Lower lobe of right lung (tissue), 2 donors: ENCODE data around the gene LAMA4. TPM values are rescaled to one million over a fixed set of nuclear protein-coding genes. Genes with fewer than 3 reads are reported as not detected.

Source experiments
- ATAC-seq, 2 donors: fragments of 200-7000 bp; cut with Tn5 transposase; one replicate each; pipeline ENCODE4 v1.9.1; 2020 to 2022; ENCODE audit warnings: mild to moderate bottlenecking in 2 of 2, moderate library complexity in 2 of 2
- DNase-seq: peaks from one replicate; pipeline ENCODE4 v3.0.0-alpha.2; 2020
- H3K27ac ChIP-seq: fragments of 200-600 bp; one replicate; pipeline ENCODE4 v1.8.0; 2022
- H3K27me3 ChIP-seq: fragments of 200-600 bp; one replicate; pipeline ENCODE4 v1.8.0; 2022; ENCODE audit warnings: low read depth
- H3K36me3 ChIP-seq: fragments of 200-600 bp; one replicate; pipeline ENCODE4 v1.8.0; 2022; ENCODE audit warnings: mild to moderate bottlenecking
- H3K4me1 ChIP-seq: fragments of 200-600 bp; one replicate; pipeline ENCODE4 v1.8.0; 2022
- H3K4me3 ChIP-seq: fragments of 200-600 bp; one replicate; pipeline ENCODE4 v1.8.0; 2022; ENCODE audit warnings: mild to moderate bottlenecking
- H3K9me3 ChIP-seq: fragments of 200-600 bp; one replicate; pipeline ENCODE4 v1.8.0; 2022
- CTCF ChIP-seq: fragments of 200-600 bp; IDR thresholded peaks from one replicate; pipeline ENCODE4 v1.8.0; 2022; ENCODE audit warnings: antibody characterized with exemption, mild to moderate bottlenecking
- intact Hi-C: fragments of 100-400 bp; cut with DNase I; formaldehyde crosslinking; loops from one replicate; pipeline ENCODE4 v1.11.0; 2022
- total RNA-seq: library from RNA; stranded (reverse); fragmentation: NEBNext Ultra II Directional; extraction: Animal tissue kit (Norgen Biotek cat#: 25700); gene quantifications from one replicate; pipeline ENCODE4 v1.2.1, GENCODE V29; 2021
- donor health status: DM: no; HTN: yes; CAD: no; lungs with severe emphysema.

Gene LAMA4
- total RNA-seq, 1 donor from 2014 or later, result 91.2 TPM

- H3K27me3 ChIP-seq, result no peaks in the 10 kb centered on the region
- no peak for DNase-seq
- no peaks in the 10 kb centered on the region for H3K9me3 ChIP-seq
- no peak overlapping the region for H3K27ac ChIP-seq
- no peak for TF ChIP-seq CTCF
- no peaks in the 10 kb centered on the region for H3K4me1 ChIP-seq
- no peak overlapping the region for H3K4me3 ChIP-seq
- H3K36me3 ChIP-seq, result peaks cover 72% of the 10 kb centered on the region
- intact Hi-C loops, result no loop called here
- peak in 1 of 2 donors; percentile 39 for ATAC-seq
These were observed 109.2 kb downstream of the LAMA4 start for GRCh38 chr6:112145080-112145573.

- Histone ChIP-seq H3K27ac (no peak overlapping the region), H3K4me1 (no peaks in the 10 kb centered on the region), H3K4me3 (no peak overlapping the region), H3K9me3 (no peaks in the 10 kb centered on the region), H3K36me3 (peaks cover 78% of the 10 kb centered on the region), H3K27me3 (no peaks in the 10 kb centered on the region)
- intact Hi-C loops, result no loop called here
- TF ChIP-seq CTCF, result no peak
- DNase-seq (no peak), ATAC-seq (no peak)
These were observed 110.0 kb downstream of the LAMA4 start for GRCh38 chr6:112144145-112144926.

GRCh38 chr6:112141707-112142106 is 112.7 kb downstream of the LAMA4 start:
- ATAC-seq, result no peak
- Histone ChIP-seq H3K4me1 (no peaks in the 10 kb centered on the region), H3K27me3 (no peaks in the 10 kb centered on the region), H3K36me3 (peaks cover 94% of the 10 kb centered on the region), H3K27ac (no peak overlapping the region), H3K9me3 (no peaks in the 10 kb centered on the region), H3K4me3 (no peak overlapping the region)
- no peak for DNase-seq
- intact Hi-C loops, result no loop called here
- TF ChIP-seq CTCF, result no peak

GRCh38 chr6:112139052-112139451 is 115.3 kb downstream of the LAMA4 start:
- Histone ChIP-seq H3K27ac (no peak overlapping the region), H3K27me3 (no peaks in the 10 kb centered on the region), H3K36me3 (peaks cover 92% of the 10 kb centered on the region), H3K4me3 (no peak overlapping the region), H3K9me3 (no peaks in the 10 kb centered on the region), H3K4me1 (no peaks in the 10 kb centered on the region)
- TF ChIP-seq CTCF, result no peak
- DNase-seq (no peak), ATAC-seq (no peak)
- intact Hi-C loops, result no loop called here

- intact Hi-C loops, result no loop called here
- no peak for TF ChIP-seq CTCF
- no peak for ATAC-seq
- no peak for DNase-seq
- peaks cover 70% of the 10 kb centered on the region for H3K36me3 ChIP-seq
- H3K27me3 ChIP-seq, result no peaks in the 10 kb centered on the region
- H3K27ac ChIP-seq, result no peak overlapping the region
- H3K4me3 ChIP-seq, result no peak overlapping the region
- H3K4me1 ChIP-seq, result no peaks in the 10 kb centered on the region
- no peaks in the 10 kb centered on the region for H3K9me3 ChIP-seq
These were observed 123.5 kb downstream of the LAMA4 start for GRCh38 chr6:112130878-112131277.
